SH-SY5Y (cell line): ENCODE measurements around the gene ASCL5.

Experiments
- GATA2 ChIP-seq: IDR thresholded peaks from 2 replicates; pipeline ENCODE4 v1.6.1; 2011; ENCODE audit warnings: mild to moderate bottlenecking, low read depth, low read length
- GATA3 ChIP-seq: IDR thresholded peaks from 2 replicates; pipeline ENCODE4 v1.6.1; 2011; ENCODE audit warnings: low read depth, mild to moderate bottlenecking, low read length, moderate library complexity

DNA sequence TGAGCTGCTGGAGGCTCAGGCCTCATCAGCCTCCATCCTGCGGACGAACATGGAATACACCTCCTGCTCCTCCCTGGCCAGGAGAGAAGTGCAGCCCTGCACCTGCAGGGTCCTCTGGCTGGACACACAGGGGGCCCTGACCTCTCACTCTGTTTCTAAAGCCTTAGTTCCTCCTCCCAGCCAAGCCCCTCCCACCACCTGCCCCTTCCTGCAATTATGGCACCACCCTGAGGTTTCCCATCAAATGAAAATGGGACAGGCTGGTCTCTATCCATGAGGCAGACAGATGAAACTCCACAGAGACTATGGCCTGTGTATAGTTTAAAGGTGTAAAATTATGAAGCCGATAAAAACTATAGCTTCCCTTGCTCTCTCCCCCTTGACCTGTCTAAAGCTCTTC lies 57.3 kb downstream of the ASCL5 start:
- TF ChIP-seq GATA3 (no peak), GATA2 (no peak)
